GM12878 (cell line): ENCODE results near the gene BMAL1. TPM values are rescaled to one million over a fixed set of nuclear protein-coding genes. Genes with fewer than 3 reads are reported as not detected.

Source experiments
- ATAC-seq: fragments of 200-7000 bp; cut with Tn5 transposase; 3 replicates; pipeline ENCODE4 v1.9.1; 2020; ENCODE audit warnings: mild to moderate bottlenecking, moderate library complexity
- BruUV-seq: library from RNA; stranded (reverse); fragments of 400-500 nt; replicated peaks from 2 replicates; lab custom pipeline; 2021; lab: Mats Ljungman, UMichigan
- CTCF ChIA-PET: fragments of 300-600 bp; sonication (Branson Sonifier 250); formaldehyde crosslinking; extraction: SDS; loops from one replicate; lab custom pipeline; 2021; ENCODE audit warnings: inconsistent platforms; lab: Yijun Ruan, JAX
- POLR2A ChIA-PET: fragments of 350-600 bp; formaldehyde crosslinking; extraction: SDS; loops from one replicate; lab custom pipeline; 2021; ENCODE audit warnings: inconsistent platforms; lab: Charles Lee
- RAD21 ChIA-PET: fragments of 300-600 bp; sonication (Branson Sonifier 250); formaldehyde crosslinking; loops from one replicate; lab custom pipeline; 2023; ENCODE audit warnings: antibody characterized with exemption; ENCODE audit not compliant: unreplicated experiment; lab: Charles Lee
- SMC1A ChIA-PET: fragments of 300-600 bp; sonication (Branson Sonifier 250); formaldehyde crosslinking; loops from one replicate; lab custom pipeline; 2023; ENCODE audit not compliant: unreplicated experiment, uncharacterized antibody; lab: Charles Lee
- DNase-seq: peaks from one replicate; pipeline ENCODE4 v3.0.0-alpha.2; 2011; ENCODE audit warnings: low read depth, low spot score
- FAIRE-seq: peaks from 3 replicates; lab custom pipeline; 2011; peaks lifted over from hg19 to GRCh38; lab: Jason Lieb, UNC
- H2AFZ ChIP-seq: 2 replicates; pipeline ENCODE4 v1.6.0; 2011; ENCODE audit warnings: low read depth, low read length, control low read depth; ENCODE audit not compliant: control insufficient read depth
- H3K27ac ChIP-seq: 2 replicates; pipeline ENCODE4 v1.5.1; 2011; ENCODE audit warnings: control low read depth; ENCODE audit not compliant: control insufficient read depth, insufficient read depth
- H3K27me3 ChIP-seq, 2 experiments: replicated peaks in 1 of 2; 2 replicates each; pipeline versions ENCODE4 v1.6.0 to v1.6.1; 2011; ENCODE audit warnings: low read length in 1 of 2; ENCODE audit not compliant: control insufficient read depth in 2 of 2, insufficient read depth in 2 of 2
- H3K36me3 ChIP-seq, 2 experiments: 2 replicates each; pipeline ENCODE4 v1.5.1; 2011; ENCODE audit warnings: low read length in 1 of 2; ENCODE audit not compliant: control insufficient read depth in 2 of 2, insufficient read depth in 2 of 2
- H3K4me1 ChIP-seq: 2 replicates; pipeline ENCODE4 v1.6.1; 2011; ENCODE audit warnings: mild to moderate bottlenecking, low read length, moderate library complexity, mixed read lengths; ENCODE audit not compliant: control insufficient read depth, insufficient read depth
- H3K4me2 ChIP-seq: 2 replicates; pipeline ENCODE4 v1.6.0; 2011; ENCODE audit warnings: control low read depth; ENCODE audit not compliant: control insufficient read depth, insufficient read depth
- H3K4me3 ChIP-seq: fragments of 200-600 bp; sonication (generic); 2 replicates; pipeline ENCODE4 v1.5.1; 2016
- H3K79me2 ChIP-seq: 2 replicates; pipeline ENCODE4 v1.6.0; 2011; ENCODE audit warnings: low read length; ENCODE audit not compliant: control insufficient read depth, insufficient read depth
- H3K9ac ChIP-seq: 2 replicates; pipeline ENCODE4 v1.8.0; 2011; ENCODE audit warnings: low read length, control low read depth, mixed read lengths; ENCODE audit not compliant: control insufficient read depth, insufficient read depth
- H3K9me3 ChIP-seq: replicated peaks from 3 replicates; pipeline ENCODE4 v1.5.1; 2011; ENCODE audit warnings: mild to moderate bottlenecking, low read length; ENCODE audit not compliant: control insufficient read depth, insufficient read depth
- H4K20me1 ChIP-seq: 2 replicates; pipeline ENCODE4 v1.6.0; 2011; ENCODE audit not compliant: control insufficient read depth, insufficient read depth
- FOXK2 ChIP-seq: fragments of 450-650 bp; IDR thresholded peaks from 2 replicates; pipeline ENCODE4 v1.6.1; 2017; ENCODE audit warnings: mild to moderate bottlenecking, moderate library complexity
- NFXL1 ChIP-seq: fragments of 450-650 bp; IDR thresholded peaks from 2 replicates; pipeline ENCODE4 v1.6.1; 2017; ENCODE audit warnings: antibody characterized with exemption, mild to moderate bottlenecking, borderline replicate concordance
- PBX3 ChIP-seq: IDR thresholded peaks from 2 replicates; pipeline ENCODE4 v1.6.1; 2011; ENCODE audit warnings: mild to moderate bottlenecking, low read depth, low read length, moderate library complexity; ENCODE audit not compliant: insufficient replicate concordance
- RUNX3 ChIP-seq: IDR thresholded peaks from 2 replicates; pipeline ENCODE4 v1.6.1; 2012; ENCODE audit warnings: low read length, inconsistent platforms
- SUZ12 ChIP-seq: fragments of 200-600 bp; sonication (generic); IDR thresholded peaks from one replicate; pipeline ENCODE4 v1.6.1; 2018; ENCODE audit warnings: antibody characterized with exemption, mild to moderate bottlenecking; ENCODE audit not compliant: unreplicated experiment
- ZZZ3 ChIP-seq: IDR thresholded peaks from 2 replicates; pipeline ENCODE4 v1.6.1; 2011; ENCODE audit warnings: low read depth; ENCODE audit not compliant: control insufficient read depth, insufficient read length
- WGBS: methylation state at CpG from one replicate; pipeline ENCODE4 v1.1.6; 2016; ENCODE audit warnings: low lambda C conversion rate; ENCODE audit not compliant: insufficient replicate concordance, insufficient coverage; ENCODE audit errors: missing lambda C conversion rate; 5-methylcytosine and 5-hydroxymethylcytosine counted together
- in situ Hi-C: fragments of 300-500 bp; cut with MboI; formaldehyde crosslinking; loops from 9 replicates; pipeline ENCODE4 v1.14.3; 2018; ENCODE audit warnings: mixed read lengths
- intact Hi-C: fragments of 100-400 bp; cut with micrococcal nuclease; formaldehyde crosslinking; loops from one replicate; pipeline ENCODE4 v1.14.2; 2022; ENCODE audit not compliant: unreplicated experiment
- polyA plus RNA-seq, 11 experiments: library from polyadenylated mRNA; depleted of rRNA in 4 of 11; unstranded in 6 of 11; stranded (reverse) in 5 of 11; fragments of >200 nt; fragmentation: Nextera tagmentation in 4 of 11; fragmentation: Illumina TruSeq in 1 of 11; extraction: Ambion mirVana in 4 of 11; extraction: Trizol in 1 of 11; gene quantifications; 1 replicate in 1 of 11; 2 replicates in 10 of 11; pipeline versions ENCODE4 v1.2.1 to v1.2.3, GENCODE V29; 2011 to 2016; ENCODE audit warnings: inconsistent platforms in 2 of 11, missing spikeins in 2 of 11, low read depth in 1 of 11
- total RNA-seq, 4 experiments: library from RNA; depleted of rRNA in 3 of 4; stranded (reverse); fragments of >200 nt in 3 of 4; fragmentation: Illumina TruSeq in 1 of 4; extraction: Trizol in 1 of 4; gene quantifications; 2 replicates each; pipeline versions ENCODE4 v1.2.1 to v1.2.3, GENCODE V29; 2013 to 2021
- TF ChIP-seq, protein P1 (sequence below): fragments of 450-650 bp; IDR thresholded peaks from 2 replicates; pipeline ENCODE4 v1.6.1; 2017; ENCODE audit warnings: mild to moderate bottlenecking, low read depth, inconsistent platforms; ENCODE audit not compliant: poor library complexity, severe bottlenecking
- TF ChIP-seq, protein P2 (sequence below): fragments of 450-650 bp; IDR thresholded peaks from 2 replicates; pipeline ENCODE4 v1.6.1; 2017; ENCODE audit warnings: mild to moderate bottlenecking, moderate library complexity

The BMAL1 gene
- total and polyA plus RNA-seq, 10 of the 15 experiments (the other 5 are each of a cell fraction or from before 2014, with no cell fraction given): 3.5 to 40.6 (median 13.6) TPM

- Histone ChIP-seq H3K4me2 (no peak overlapping the region), H3K9me3 (no peaks in the 10 kb centered on the region), H2AFZ (no peak overlapping the region), H3K79me2 (peaks cover 38% of the 10 kb centered on the region), H3K9ac (no peak overlapping the region), H3K27me3 (no peaks in the 10 kb centered on the region), H3K4me1 (peaks cover 11% of the 10 kb centered on the region), H4K20me1 (no peaks in the 10 kb centered on the region; the same call in none of the 2 replicates), H3K4me3 (no peak overlapping the region), H3K36me3 (no peaks in the 10 kb centered on the region), H3K27ac (no peak overlapping the region)
- intact Hi-C loops (no loop called here), in situ Hi-C loops (no loop called here)
- ChIA-PET RAD21 (interaction anchor here (1.3 to 8.4 kb wide), 3 partner anchors 15 to 57 kb away, joined by 4 to 65 read pairs (median 4); no protein-coding TSS in a partner anchor), POLR2A (interaction anchor here (0.5 to 1.6 kb wide), 4 partner anchors 14 to 1472 kb away, joined by 3 to 8 read pairs (median 4); no protein-coding TSS in a partner anchor), SMC1A (interaction anchor here (0.7 to 10.4 kb wide), 6 partner anchors 8 to 42 kb away, joined by 3 to 107 read pairs (median 8); no protein-coding TSS in a partner anchor), CTCF (interaction anchor here (0.9 to 2.7 kb wide), 2 partner anchors 14 to 43 kb away, joined by 4 to 7 read pairs; no protein-coding TSS in a partner anchor)
- WGBS: 95% methylated on average over 2 of the region's 2 CpGs
- no TSS peak for BruUV-seq
- TF ChIP-seq SUZ12: no peak
- no peak for TF ChIP-seq RUNX3
- no peak for TF ChIP-seq NFXL1
- no peak for TF ChIP-seq FOXK2
- ATAC-seq (no peak), FAIRE-seq (no peak), DNase-seq (no peak)
Measured at GRCh38 chr11:13292970-13293369, 15.4 kb downstream of the BMAL1 start.

DNA sequence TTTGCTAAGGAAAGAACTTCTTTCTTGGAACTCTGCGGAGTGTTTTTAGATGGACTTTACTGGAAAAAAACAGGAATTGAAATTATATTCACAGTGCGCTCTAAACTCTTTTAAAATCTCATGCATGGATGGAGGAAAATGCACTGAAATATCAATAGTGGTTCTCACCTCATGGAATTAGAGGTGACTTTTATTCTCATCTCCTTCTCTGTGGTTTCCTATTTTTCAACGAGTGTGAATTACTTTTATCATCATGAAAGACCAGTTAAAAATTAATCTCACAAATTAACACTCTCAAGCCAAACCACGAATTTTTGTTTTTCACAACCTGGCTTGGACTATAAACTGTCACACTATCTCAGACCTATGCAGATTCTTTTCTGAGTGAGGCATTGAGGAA lies 16.6 kb downstream of the BMAL1 start:
- Histone ChIP-seq H3K4me2 (no peak overlapping the region), H3K36me3 (no peaks in the 10 kb centered on the region), H4K20me1 (no peaks in the 10 kb centered on the region; the same call in none of the 2 replicates), H3K4me3 (no peak overlapping the region), H3K27ac (no peak overlapping the region), H3K9ac (no peak overlapping the region), H3K9me3 (no peaks in the 10 kb centered on the region), H2AFZ (no peak overlapping the region), H3K27me3 (no peaks in the 10 kb centered on the region), H3K4me1 (peaks cover 8% of the 10 kb centered on the region), H3K79me2 (peaks cover 36% of the 10 kb centered on the region)
- DNase-seq: no peak
- ChIA-PET CTCF (interaction anchor here (0.6 to 5.0 kb wide), 8 partner anchors 8 to 231 kb away, joined by 3 to 36 read pairs (median 4); no protein-coding TSS in a partner anchor), RAD21 (interaction anchor here (0.7 to 8.4 kb wide), 4 partner anchors 26 to 55 kb away, joined by 3 to 65 read pairs (median 6); no protein-coding TSS in a partner anchor), SMC1A (interaction anchor here (1.2 to 10.4 kb wide), 5 partner anchors 15 to 41 kb away, joined by 4 to 107 read pairs (median 17); no protein-coding TSS in a partner anchor), POLR2A (interaction anchor here (0.6 to 2.8 kb wide), 6 partner anchors 15 to 203 kb away, joined by 3 to 12 read pairs (median 4); no protein-coding TSS in a partner anchor)
- FAIRE-seq: no peak
- in situ Hi-C loops (no loop called here), intact Hi-C loops (no loop called here)
- 49% methylated on average over 4 of the region's 4 CpGs for WGBS
- peak; percentile 58 for ATAC-seq
- no TSS peak for BruUV-seq
- TF ChIP-seq ZZZ3 (no peak), PBX3 (no peak)
- TF ChIP-seq, protein P1, sequence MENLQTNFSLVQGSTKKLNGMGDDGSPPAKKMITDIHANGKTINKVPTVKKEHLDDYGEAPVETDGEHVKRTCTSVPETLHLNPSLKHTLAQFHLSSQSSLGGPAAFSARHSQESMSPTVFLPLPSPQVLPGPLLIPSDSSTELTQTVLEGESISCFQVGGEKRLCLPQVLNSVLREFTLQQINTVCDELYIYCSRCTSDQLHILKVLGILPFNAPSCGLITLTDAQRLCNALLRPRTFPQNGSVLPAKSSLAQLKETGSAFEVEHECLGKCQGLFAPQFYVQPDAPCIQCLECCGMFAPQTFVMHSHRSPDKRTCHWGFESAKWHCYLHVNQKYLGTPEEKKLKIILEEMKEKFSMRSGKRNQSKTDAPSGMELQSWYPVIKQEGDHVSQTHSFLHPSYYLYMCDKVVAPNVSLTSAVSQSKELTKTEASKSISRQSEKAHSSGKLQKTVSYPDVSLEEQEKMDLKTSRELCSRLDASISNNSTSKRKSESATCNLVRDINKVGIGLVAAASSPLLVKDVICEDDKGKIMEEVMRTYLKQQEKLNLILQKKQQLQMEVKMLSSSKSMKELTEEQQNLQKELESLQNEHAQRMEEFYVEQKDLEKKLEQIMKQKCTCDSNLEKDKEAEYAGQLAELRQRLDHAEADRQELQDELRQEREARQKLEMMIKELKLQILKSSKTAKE: no peak
- TF ChIP-seq, protein P2, sequence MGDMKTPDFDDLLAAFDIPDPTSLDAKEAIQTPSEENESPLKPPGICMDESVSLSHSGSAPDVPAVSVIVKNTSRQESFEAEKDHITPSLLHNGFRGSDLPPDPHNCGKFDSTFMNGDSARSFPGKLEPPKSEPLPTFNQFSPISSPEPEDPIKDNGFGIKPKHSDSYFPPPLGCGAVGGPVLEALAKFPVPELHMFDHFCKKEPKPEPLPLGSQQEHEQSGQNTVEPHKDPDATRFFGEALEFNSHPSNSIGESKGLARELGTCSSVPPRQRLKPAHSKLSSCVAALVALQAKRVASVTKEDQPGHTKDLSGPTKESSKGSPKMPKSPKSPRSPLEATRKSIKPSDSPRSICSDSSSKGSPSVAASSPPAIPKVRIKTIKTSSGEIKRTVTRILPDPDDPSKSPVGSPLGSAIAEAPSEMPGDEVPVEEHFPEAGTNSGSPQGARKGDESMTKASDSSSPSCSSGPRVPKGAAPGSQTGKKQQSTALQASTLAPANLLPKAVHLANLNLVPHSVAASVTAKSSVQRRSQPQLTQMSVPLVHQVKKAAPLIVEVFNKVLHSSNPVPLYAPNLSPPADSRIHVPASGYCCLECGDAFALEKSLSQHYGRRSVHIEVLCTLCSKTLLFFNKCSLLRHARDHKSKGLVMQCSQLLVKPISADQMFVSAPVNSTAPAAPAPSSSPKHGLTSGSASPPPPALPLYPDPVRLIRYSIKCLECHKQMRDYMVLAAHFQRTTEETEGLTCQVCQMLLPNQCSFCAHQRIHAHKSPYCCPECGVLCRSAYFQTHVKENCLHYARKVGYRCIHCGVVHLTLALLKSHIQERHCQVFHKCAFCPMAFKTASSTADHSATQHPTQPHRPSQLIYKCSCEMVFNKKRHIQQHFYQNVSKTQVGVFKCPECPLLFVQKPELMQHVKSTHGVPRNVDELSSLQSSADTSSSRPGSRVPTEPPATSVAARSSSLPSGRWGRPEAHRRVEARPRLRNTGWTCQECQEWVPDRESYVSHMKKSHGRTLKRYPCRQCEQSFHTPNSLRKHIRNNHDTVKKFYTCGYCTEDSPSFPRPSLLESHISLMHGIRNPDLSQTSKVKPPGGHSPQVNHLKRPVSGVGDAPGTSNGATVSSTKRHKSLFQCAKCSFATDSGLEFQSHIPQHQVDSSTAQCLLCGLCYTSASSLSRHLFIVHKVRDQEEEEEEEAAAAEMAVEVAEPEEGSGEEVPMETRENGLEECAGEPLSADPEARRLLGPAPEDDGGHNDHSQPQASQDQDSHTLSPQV: no peak
